Right lobe of liver (tissue), 6 donors: ENCODE results near the gene ZNF292. TPM values are rescaled to one million over a fixed set of nuclear protein-coding genes. Genes with fewer than 3 reads are reported as not detected.
A peak's percentile ranks its signal among the peaks of the same experiment; 100 is the strongest.

Experiments used
- ATAC-seq, 4 donors: fragments of 200-7000 bp; cut with Tn5 transposase; one replicate each; pipeline ENCODE4 v1.9.1; 2020; ENCODE audit warnings: mild to moderate bottlenecking in 4 of 4, moderate library complexity in 4 of 4
- DNase-seq, 3 donors: peaks; one replicate each; pipeline ENCODE4 v3.0.0-alpha.2; 2020
- H3K27ac ChIP-seq, 3 donors: fragments of 200-600 bp; one replicate each; pipeline ENCODE4 v1.8.0; 2022
- H3K27me3 ChIP-seq, 2 donors: fragments of 200-600 bp; one replicate each; pipeline ENCODE4 v1.8.0; 2022
- H3K36me3 ChIP-seq, 4 donors: fragments of 200-600 bp; sonication (generic) in 1 of 4; one replicate each; pipeline versions ENCODE4 v1.5.1 to v1.8.0; 2017 to 2022; ENCODE audit warnings: control low read depth in 1 of 4
- H3K4me1 ChIP-seq, 4 donors: fragments of 200-600 bp; sonication (generic) in 1 of 4; one replicate each; pipeline versions ENCODE4 v1.5.1 to v1.8.0; 2017 to 2022; ENCODE audit warnings: control low read depth in 1 of 4
- H3K4me3 ChIP-seq, 3 donors: fragments of 200-600 bp; one replicate each; pipeline ENCODE4 v1.8.0; 2022
- H3K9me3 ChIP-seq, 4 donors: fragments of 200-600 bp; sonication (generic) in 1 of 4; one replicate each; pipeline versions ENCODE4 v1.5.1 to v1.8.0; 2017 to 2022; ENCODE audit warnings: control low read depth in 1 of 4
- POLR2A ChIP-seq: fragments of 450-650 bp; IDR thresholded peaks from one replicate; pipeline ENCODE4 v1.6.1; 2017; ENCODE audit warnings: antibody characterized with exemption, mild to moderate bottlenecking
- WGBS: methylation state at CpG from one replicate; pipeline ENCODE4 v1.1.6; 2018; ENCODE audit warnings: low coverage, low lambda C conversion rate; ENCODE audit not compliant: insufficient coverage; ENCODE audit errors: missing lambda C conversion rate; 5-methylcytosine and 5-hydroxymethylcytosine counted together
- intact Hi-C, 2 donors: fragments of 100-400 bp; cut with DNase I; formaldehyde crosslinking; loops; one replicate each; pipeline versions ENCODE4 v1.11.2 to v1.14.1; 2022
- total RNA-seq, 6 experiments: library from RNA; depleted of rRNA in 2 of 6; stranded (reverse); fragments of >200 nt in 2 of 6; fragmentation: NEBNext Ultra II Directional in 3 of 6; extraction: Animal tissue kit (Norgen Biotek cat#: 25700) in 3 of 6; gene quantifications; one replicate each; pipeline versions ENCODE4 v1.1.0 to v1.2.4, GENCODE V29; 2016 to 2023
- TF ChIP-seq, protein P1 (sequence below), 4 donors: fragments of 200-600 bp in 3 of 4; fragments of 450-650 bp in 1 of 4; IDR thresholded peaks; one replicate each; pipeline versions ENCODE4 v1.5.1 to v1.8.0; 2016 to 2022; ENCODE audit warnings: antibody characterized with exemption in 4 of 4, mild to moderate bottlenecking in 2 of 4
- donor health status: DM: no; HTN: yes; CAD: no.
- donor health status: DM: no; HTN: no; CAD: no.
- donor health status: DM: no; HTN: no; CAD: no.
- donor health status: DM: no; HTN: yes; CAD: no.
- donor health status: DM: no; HTN: yes; CAD: no.

The ZNF292 gene
- total RNA-seq, 6 experiments from 2014 or later: 8.7 to 22.0 (median 11.2) TPM

- Histone ChIP-seq H3K9me3 (no peaks in the 10 kb centered on the region), H3K36me3 (no peaks in the 10 kb centered on the region), H3K27ac (no peak overlapping the region), H3K4me1 (peaks cover 0 to 3% (median 0%) of the 10 kb centered on the region in 4 donors), H3K4me3 (no peak overlapping the region), H3K27me3 (no peaks in the 10 kb centered on the region)
- TF ChIP-seq POLR2A: no peak
- TF ChIP-seq, protein P1, sequence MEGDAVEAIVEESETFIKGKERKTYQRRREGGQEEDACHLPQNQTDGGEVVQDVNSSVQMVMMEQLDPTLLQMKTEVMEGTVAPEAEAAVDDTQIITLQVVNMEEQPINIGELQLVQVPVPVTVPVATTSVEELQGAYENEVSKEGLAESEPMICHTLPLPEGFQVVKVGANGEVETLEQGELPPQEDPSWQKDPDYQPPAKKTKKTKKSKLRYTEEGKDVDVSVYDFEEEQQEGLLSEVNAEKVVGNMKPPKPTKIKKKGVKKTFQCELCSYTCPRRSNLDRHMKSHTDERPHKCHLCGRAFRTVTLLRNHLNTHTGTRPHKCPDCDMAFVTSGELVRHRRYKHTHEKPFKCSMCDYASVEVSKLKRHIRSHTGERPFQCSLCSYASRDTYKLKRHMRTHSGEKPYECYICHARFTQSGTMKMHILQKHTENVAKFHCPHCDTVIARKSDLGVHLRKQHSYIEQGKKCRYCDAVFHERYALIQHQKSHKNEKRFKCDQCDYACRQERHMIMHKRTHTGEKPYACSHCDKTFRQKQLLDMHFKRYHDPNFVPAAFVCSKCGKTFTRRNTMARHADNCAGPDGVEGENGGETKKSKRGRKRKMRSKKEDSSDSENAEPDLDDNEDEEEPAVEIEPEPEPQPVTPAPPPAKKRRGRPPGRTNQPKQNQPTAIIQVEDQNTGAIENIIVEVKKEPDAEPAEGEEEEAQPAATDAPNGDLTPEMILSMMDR (IDR thresholded peaks at IDR 0.05): no peak
- ATAC-seq (no peak), DNase-seq (no peak)
- intact Hi-C loops: no loop called here
- WGBS: 89% methylated on average over 7 of the region's 7 CpGs
These were observed 9.1 kb downstream of the ZNF292 start for GRCh38 chr6:87164506-87164905.

DNA sequence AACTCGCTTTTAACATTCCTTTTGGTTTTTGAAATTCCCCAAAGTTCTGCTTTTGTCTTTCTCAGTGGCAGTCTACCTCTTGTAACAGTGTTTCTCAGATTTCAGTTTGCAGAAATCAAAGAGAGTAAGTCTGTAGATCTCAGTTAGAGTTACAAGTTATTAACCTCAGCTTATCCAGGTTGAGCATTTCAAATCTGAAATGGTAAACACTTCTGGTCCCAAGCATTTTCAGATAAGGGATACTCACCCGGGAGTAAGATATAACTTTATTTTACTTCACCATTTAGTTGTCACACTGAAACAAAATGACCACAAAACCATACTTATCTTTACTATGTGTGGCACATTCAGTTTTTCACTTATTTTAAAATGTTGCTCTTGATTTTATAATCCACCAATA lies 9.8 kb downstream of the ZNF292 start:
- H3K4me1 ChIP-seq: peaks cover 0 to 3% (median under 1%) of the 10 kb centered on the region in 4 donors
- ATAC-seq (no peak), DNase-seq (no peak)
- intact Hi-C loops: no loop called here
- no peaks in the 10 kb centered on the region for H3K9me3 ChIP-seq
- H3K36me3 ChIP-seq: no peaks in the 10 kb centered on the region
- no peak overlapping the region for H3K4me3 ChIP-seq
- 85% methylated on average over 2 of the region's 2 CpGs for WGBS
- TF ChIP-seq, protein P1 (IDR thresholded peaks at IDR 0.05): no peak
- TF ChIP-seq POLR2A: no peak
- no peaks in the 10 kb centered on the region for H3K27me3 ChIP-seq
- no peak overlapping the region for H3K27ac ChIP-seq

- Histone ChIP-seq H3K9me3 (no peaks in the 10 kb centered on the region), H3K36me3 (no peaks in the 10 kb centered on the region), H3K4me1 (peaks cover 0 to 9% (median 4%) of the 10 kb centered on the region in 4 donors), H3K27me3 (no peaks in the 10 kb centered on the region), H3K4me3 (no peak overlapping the region), H3K27ac (no peak overlapping the region)
- no peak for ATAC-seq
- TF ChIP-seq, protein P1 (IDR thresholded peaks at IDR 0.05): no peak
- TF ChIP-seq POLR2A: no peak
- WGBS: 94% methylated on average over 2 of the region's 2 CpGs
- intact Hi-C loops: no loop called here
- no peak for DNase-seq
These were observed 16.7 kb downstream of the ZNF292 start for GRCh38 chr6:87171938-87172633.

DNA sequence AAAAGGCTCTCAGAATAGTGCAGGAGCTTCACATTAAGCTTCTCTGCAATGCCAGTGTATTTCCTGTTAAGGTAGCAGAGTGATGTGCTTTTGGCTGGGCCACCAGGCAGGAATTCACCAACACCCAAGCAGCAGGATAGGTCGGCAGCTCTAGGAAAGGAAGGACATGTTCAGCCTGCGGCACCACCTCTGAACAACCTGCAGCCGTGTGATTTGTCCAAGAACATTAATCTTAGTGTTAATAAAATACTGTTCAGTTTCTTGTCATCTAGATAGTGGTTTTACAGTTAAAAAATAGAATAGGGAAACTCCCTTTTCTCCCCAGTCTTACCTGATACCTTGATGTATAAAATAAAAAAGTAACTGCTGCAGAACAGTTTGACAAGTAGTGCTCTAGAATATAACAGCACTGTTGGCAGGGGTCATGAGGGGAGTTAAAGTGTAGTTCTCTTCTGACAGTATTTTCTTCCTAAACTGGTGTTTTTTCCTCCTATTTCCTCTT lies 18.8 kb downstream of the ZNF292 start:
- Histone ChIP-seq H3K36me3 (no peaks in the 10 kb centered on the region), H3K27me3 (no peaks in the 10 kb centered on the region), H3K9me3 (no peaks in the 10 kb centered on the region), H3K27ac (no peak overlapping the region), H3K4me1 (peaks cover 0 to 9% (median 4%) of the 10 kb centered on the region in 4 donors), H3K4me3 (no peak overlapping the region)
- intact Hi-C loops: no loop called here
- TF ChIP-seq, protein P1 (IDR thresholded peaks at IDR 0.05): no peak
- no peak for TF ChIP-seq POLR2A
- no peak for DNase-seq
- ATAC-seq: peak in 2 of 4 donors; percentile 21 to 25
- 56% methylated on average over 3 of the region's 3 CpGs for WGBS
